Loucy (cell line): ENCODE measurements around the gene CELSR2.
A peak's percentile ranks its signal among the peaks of the same experiment; 100 is the strongest.

Source experiments
- H2AFZ ChIP-seq: fragments of 200-600 bp; sonication (generic); 2 replicates; pipeline ENCODE4 v1.6.0; 2016; ENCODE audit warnings: antibody characterized with exemption, mild to moderate bottlenecking, low read length, moderate library complexity
- H3F3A ChIP-seq: fragments of 200-600 bp; 2 replicates; pipeline ENCODE4 v1.6.0; 2016; ENCODE audit warnings: antibody characterized with exemption, low read depth, mild to moderate bottlenecking
- H3K27me3 ChIP-seq: fragments of 200-600 bp; sonication (generic); 2 replicates; pipeline ENCODE4 v1.6.1; 2014; ENCODE audit warnings: low read length, mild to moderate bottlenecking; ENCODE audit not compliant: insufficient read depth, poor library complexity, severe bottlenecking
- H3K36me3 ChIP-seq: fragments of 200-600 bp; sonication (generic); 2 replicates; pipeline ENCODE4 v1.6.1; 2016; ENCODE audit warnings: low read length; ENCODE audit not compliant: insufficient read depth
- H3K4me1 ChIP-seq: fragments of 200-600 bp; sonication (generic); 2 replicates; pipeline ENCODE4 v1.5.1; 2014; ENCODE audit warnings: low read length, mild to moderate bottlenecking; ENCODE audit not compliant: insufficient read depth, poor library complexity, severe bottlenecking
- H3K4me2 ChIP-seq: fragments of 200-600 bp; sonication (generic); 2 replicates; pipeline ENCODE4 v1.6.0; 2014; ENCODE audit warnings: antibody characterized with exemption, low read length, low read depth, mild to moderate bottlenecking; ENCODE audit not compliant: poor library complexity, severe bottlenecking
- H3K4me3 ChIP-seq: fragments of 200-600 bp; sonication (generic); 2 replicates; pipeline ENCODE4 v1.5.1; 2014; ENCODE audit warnings: low read length, mild to moderate bottlenecking, mixed read lengths; ENCODE audit not compliant: poor library complexity, severe bottlenecking
- H3K79me2 ChIP-seq: fragments of 200-600 bp; sonication (generic); 2 replicates; pipeline ENCODE4 v1.6.1; 2014; ENCODE audit warnings: low read length; ENCODE audit not compliant: insufficient read depth
- H3K9ac ChIP-seq: fragments of 200-600 bp; sonication (generic); 2 replicates; pipeline ENCODE4 v1.6.0; 2014; ENCODE audit warnings: mild to moderate bottlenecking, low read depth, low read length, moderate library complexity; ENCODE audit not compliant: poor library complexity, severe bottlenecking
- H3K9me2 ChIP-seq: fragments of 200-600 bp; sonication (generic); replicated peaks from 2 replicates; pipeline ENCODE4 v1.6.1; 2016; ENCODE audit warnings: low read depth, low read length, mixed read lengths
- H3K9me3 ChIP-seq: fragments of 200-600 bp; sonication (generic); 2 replicates; pipeline ENCODE4 v1.6.1; 2014; ENCODE audit warnings: mild to moderate bottlenecking, antibody characterized with exemption, low read length, low read depth; ENCODE audit not compliant: insufficient read depth
- H4K20me1 ChIP-seq: fragments of 200-600 bp; sonication (generic); 2 replicates; pipeline ENCODE4 v1.6.0; 2014; ENCODE audit warnings: antibody characterized with exemption, low read length, mild to moderate bottlenecking; ENCODE audit not compliant: insufficient read depth, poor library complexity, severe bottlenecking
- CTCF ChIP-seq: fragments of 200-600 bp; sonication (generic); conservative IDR thresholded peaks from 2 replicates; pipeline ENCODE4 v1.5.1; 2014; ENCODE audit warnings: mild to moderate bottlenecking, antibody characterized with exemption, low read length
- EZH2phosphoT487 ChIP-seq: fragments of 200-600 bp; IDR thresholded peaks from 2 replicates; pipeline ENCODE4 v1.6.1; 2018; ENCODE audit warnings: antibody characterized with exemption, mild to moderate bottlenecking, moderate library complexity, borderline replicate concordance

Gene CELSR2

GRCh38 chr1:109275706-109276345 is 26.5 kb downstream of the CELSR2 start:
- Histone ChIP-seq H3K4me2 (no peak overlapping the region), H3K9me2 (no peaks in the 10 kb centered on the region), H4K20me1 (no peaks in the 10 kb centered on the region), H3F3A (no peaks in the 10 kb centered on the region), H2AFZ (no peak overlapping the region), H3K9ac (no peak overlapping the region), H3K4me1 (peaks cover 14% of the 10 kb centered on the region), H3K27me3 (no peaks in the 10 kb centered on the region), H3K36me3 (no peaks in the 10 kb centered on the region), H3K9me3 (no peaks in the 10 kb centered on the region), H3K4me3 (no peak overlapping the region), H3K79me2 (peaks cover 14% of the 10 kb centered on the region)
- TF ChIP-seq CTCF (no peak), EZH2phosphoT487 (no peak)

GRCh38 chr1:109277434-109278204 is 28.3 kb downstream of the CELSR2 start:
- peaks cover 32% of the 10 kb centered on the region for H3K79me2 ChIP-seq
- H3K9ac ChIP-seq = no peak overlapping the region
- TF ChIP-seq EZH2phosphoT487 (no peak), CTCF (peak; percentile 91)
- no peak overlapping the region for H3K4me3 ChIP-seq
- no peaks in the 10 kb centered on the region for H3F3A ChIP-seq
- no peaks in the 10 kb centered on the region for H3K27me3 ChIP-seq
- H4K20me1 ChIP-seq = no peaks in the 10 kb centered on the region
- H3K4me2 ChIP-seq = no peak overlapping the region
- peak overlapping the region; percentile 35; the same call in 1 of the 2 replicates for H2AFZ ChIP-seq
- H3K9me2 ChIP-seq = no peaks in the 10 kb centered on the region
- no peaks in the 10 kb centered on the region for H3K9me3 ChIP-seq
- no peaks in the 10 kb centered on the region for H3K36me3 ChIP-seq
- H3K4me1 ChIP-seq = peaks cover 29% of the 10 kb centered on the region

GRCh38 chr1:109279615-109280278 is 30.4 kb downstream of the CELSR2 start:
- no peaks in the 10 kb centered on the region for H3F3A ChIP-seq
- no peaks in the 10 kb centered on the region for H3K9me2 ChIP-seq
- H3K9me3 ChIP-seq = no peaks in the 10 kb centered on the region
- TF ChIP-seq CTCF (no peak), EZH2phosphoT487 (no peak)
- H3K36me3 ChIP-seq = no peaks in the 10 kb centered on the region
- peak overlapping the region; percentile 94 for H3K4me2 ChIP-seq
- H3K4me1 ChIP-seq = peaks cover 41% of the 10 kb centered on the region
- no peak overlapping the region for H2AFZ ChIP-seq
- no peaks in the 10 kb centered on the region for H3K27me3 ChIP-seq
- peak overlapping the region; percentile 92 for H3K9ac ChIP-seq
- peak overlapping the region; percentile 86 for H3K4me3 ChIP-seq
- H3K79me2 ChIP-seq = peaks cover 35% of the 10 kb centered on the region
- H4K20me1 ChIP-seq = no peaks in the 10 kb centered on the region
